ENCODE measurements around the gene WDR82.

- TF ChIP-seq POLR2A (IDR thresholded peaks at IDR 0.05; ENCODE audit: low read depth, low read length): no peak
- TF ChIP-seq POLR2AphosphoS5 (IDR thresholded peaks at IDR 0.05; ENCODE audit: low read depth, low read length): no peak
Measured at GRCh38 chr3:52250122-52250521, 28.3 kb downstream of the WDR82 start.

Data from GM12892 (cell line).